PC-9 (cell line): Measurements from ENCODE around the gene SHROOM2. TPM values are rescaled to one million over a fixed set of nuclear protein-coding genes. Genes with fewer than 3 reads are reported as not detected.

Source experiments
- BruUV-seq: library from RNA; stranded (reverse); fragments of 400-500 nt; replicated peaks from 2 replicates; lab custom pipeline; 2021; lab: Mats Ljungman, UMichigan
- CTCF ChIA-PET: fragments of 300-600 bp; sonication (Branson Sonifier 250); formaldehyde crosslinking; loops from one replicate; lab custom pipeline; 2022; ENCODE audit warnings: antibody characterized with exemption; lab: Charles Lee
- POLR2A ChIA-PET: fragments of 300-600 bp; sonication (Branson Sonifier 250); formaldehyde crosslinking; loops from one replicate; lab custom pipeline; 2022; ENCODE audit warnings: antibody characterized with exemption; ENCODE audit not compliant: unreplicated experiment; lab: Charles Lee
- DNase-seq, 2 experiments: peaks; one replicate each; pipeline versions ENCODE4 v3.0.0 to v3.0.0-alpha.2; 2015 to 2022; ENCODE audit warnings: mixed read lengths in 1 of 2
- H2AFZ ChIP-seq: fragments of 200-600 bp; sonication (generic); 2 replicates; pipeline ENCODE4 v1.8.1; 2017; ENCODE audit warnings: antibody characterized with exemption
- H3F3A ChIP-seq: fragments of 200-600 bp; sonication (generic); 2 replicates; pipeline ENCODE4 v1.8.1; 2017; ENCODE audit warnings: antibody characterized with exemption, mild to moderate bottlenecking, low read depth; ENCODE audit not compliant: insufficient read depth
- H3K27ac ChIP-seq: fragments of 200-600 bp; sonication (generic); 2 replicates; pipeline ENCODE4 v1.6.1; 2016; ENCODE audit warnings: mixed run types
- H3K27me3 ChIP-seq: fragments of 200-600 bp; sonication (generic); 2 replicates; pipeline ENCODE4 v1.6.1; 2016; ENCODE audit warnings: low read depth, mixed run types; ENCODE audit not compliant: insufficient read depth
- H3K36me3 ChIP-seq: fragments of 200-600 bp; sonication (generic); 2 replicates; pipeline ENCODE4 v1.6.1; 2016; ENCODE audit warnings: low read depth, mixed run types
- H3K4me1 ChIP-seq: fragments of 200-600 bp; sonication (generic); replicated peaks from 2 replicates; pipeline ENCODE4 v1.6.1; 2016; ENCODE audit warnings: mixed run types; ENCODE audit not compliant: insufficient read depth
- H3K4me2 ChIP-seq: fragments of 200-600 bp; sonication (generic); 2 replicates; pipeline ENCODE4 v1.6.1; 2017; ENCODE audit warnings: mixed run types
- H3K4me3 ChIP-seq: fragments of 200-600 bp; sonication (generic); 2 replicates; pipeline ENCODE4 v1.6.1; 2016; ENCODE audit warnings: mixed run types
- H3K79me2 ChIP-seq: fragments of 200-600 bp; sonication (generic); 2 replicates; pipeline ENCODE4 v1.6.1; 2017; ENCODE audit warnings: low read depth, mixed run types
- H3K9me2 ChIP-seq: fragments of 200-600 bp; sonication (generic); 2 replicates; pipeline ENCODE4 v1.8.1; 2017; ENCODE audit warnings: mild to moderate bottlenecking; ENCODE audit not compliant: insufficient read depth
- H3K9me3 ChIP-seq: fragments of 200-600 bp; sonication (generic); 2 replicates; pipeline ENCODE4 v1.8.1; 2016; ENCODE audit warnings: low read depth; ENCODE audit not compliant: insufficient read depth
- H4K20me1 ChIP-seq: fragments of 200-600 bp; sonication (generic); 2 replicates; pipeline ENCODE4 v1.8.1; 2017; ENCODE audit not compliant: insufficient read depth
- EZH2 ChIP-seq: fragments of 200-600 bp; sonication (generic); IDR thresholded peaks from 2 replicates; pipeline ENCODE4 v1.8.0; 2017; ENCODE audit warnings: antibody characterized with exemption, low read depth
- intact Hi-C: fragments of 100-400 bp; cut with micrococcal nuclease; formaldehyde crosslinking; loops from one replicate; pipeline ENCODE4 v1.10.0; 2022; ENCODE audit not compliant: unreplicated experiment
- total RNA-seq: library from RNA; stranded (reverse); gene quantifications from 2 replicates; pipeline ENCODE4 v1.2.3, GENCODE V29; 2021
- TF ChIP-seq, protein P1 (sequence below): fragments of 200-600 bp; sonication (generic); conservative IDR thresholded peaks from 2 replicates; pipeline ENCODE4 v1.6.1; 2017; ENCODE audit warnings: mixed run types, antibody characterized with exemption, mild to moderate bottlenecking, moderate library complexity

Gene SHROOM2
- total RNA-seq, 1 experiment from 2014 or later: 0.17 TPM

DNA sequence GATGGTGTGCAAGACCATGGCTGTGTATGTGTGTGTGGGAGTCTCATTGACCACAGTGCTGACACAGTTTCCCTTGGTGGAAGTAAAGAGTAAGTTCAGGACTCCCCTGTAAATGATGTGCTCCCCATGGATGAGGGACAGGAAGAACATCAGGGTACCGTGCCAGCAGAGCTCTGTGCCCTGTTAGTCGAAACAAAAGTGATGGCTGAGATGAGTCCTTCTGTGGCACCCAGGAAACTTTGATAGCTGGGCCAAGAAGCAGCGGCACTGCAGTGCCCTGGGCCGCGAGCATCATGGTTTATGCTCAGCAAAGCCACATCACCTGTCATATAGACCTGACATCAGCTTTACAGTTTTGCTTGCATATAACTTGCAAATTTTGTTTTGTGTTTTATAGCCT is 119.5 kb downstream of the SHROOM2 start:
- intact Hi-C loops: no loop called here
- CTCF ChIA-PET: no interaction called here
- H3K27ac ChIP-seq: peak overlapping the region; percentile 96

DNA sequence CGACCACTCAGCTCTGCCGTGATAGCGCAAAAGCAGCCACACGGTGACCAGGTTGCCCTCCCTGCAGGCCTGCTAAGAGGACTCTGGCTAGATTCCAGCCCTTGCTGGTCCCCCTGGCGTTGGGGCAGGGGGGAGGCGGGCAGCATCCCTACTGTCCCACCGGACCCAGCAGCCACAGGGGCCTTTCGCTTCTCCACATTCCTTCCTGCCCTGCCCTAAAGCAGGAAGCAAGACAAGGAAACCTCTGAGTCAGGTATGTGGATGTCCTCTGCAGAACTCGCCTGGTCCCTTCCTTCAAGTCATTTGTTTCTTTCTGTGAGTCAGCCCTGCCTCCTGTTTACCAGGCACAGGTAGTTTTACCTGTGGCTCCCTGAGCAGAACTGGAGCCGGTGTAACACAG is 120.7 kb downstream of the SHROOM2 start:
- H3K4me2 ChIP-seq: peak overlapping the region; percentile 74
- CTCF ChIA-PET: no interaction called here
- no TSS peak for BruUV-seq
- peak overlapping the region; percentile 96 for H3K27ac ChIP-seq
- H3K27me3 ChIP-seq: no peaks in the 10 kb centered on the region
- H3F3A ChIP-seq: peaks cover 31% of the 10 kb centered on the region
- TF ChIP-seq, protein P1, sequence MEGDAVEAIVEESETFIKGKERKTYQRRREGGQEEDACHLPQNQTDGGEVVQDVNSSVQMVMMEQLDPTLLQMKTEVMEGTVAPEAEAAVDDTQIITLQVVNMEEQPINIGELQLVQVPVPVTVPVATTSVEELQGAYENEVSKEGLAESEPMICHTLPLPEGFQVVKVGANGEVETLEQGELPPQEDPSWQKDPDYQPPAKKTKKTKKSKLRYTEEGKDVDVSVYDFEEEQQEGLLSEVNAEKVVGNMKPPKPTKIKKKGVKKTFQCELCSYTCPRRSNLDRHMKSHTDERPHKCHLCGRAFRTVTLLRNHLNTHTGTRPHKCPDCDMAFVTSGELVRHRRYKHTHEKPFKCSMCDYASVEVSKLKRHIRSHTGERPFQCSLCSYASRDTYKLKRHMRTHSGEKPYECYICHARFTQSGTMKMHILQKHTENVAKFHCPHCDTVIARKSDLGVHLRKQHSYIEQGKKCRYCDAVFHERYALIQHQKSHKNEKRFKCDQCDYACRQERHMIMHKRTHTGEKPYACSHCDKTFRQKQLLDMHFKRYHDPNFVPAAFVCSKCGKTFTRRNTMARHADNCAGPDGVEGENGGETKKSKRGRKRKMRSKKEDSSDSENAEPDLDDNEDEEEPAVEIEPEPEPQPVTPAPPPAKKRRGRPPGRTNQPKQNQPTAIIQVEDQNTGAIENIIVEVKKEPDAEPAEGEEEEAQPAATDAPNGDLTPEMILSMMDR: no peak
- no peak for TF ChIP-seq EZH2
- peaks cover 68% of the 10 kb centered on the region for H3K4me1 ChIP-seq
- intact Hi-C loops: no loop called here
- peak; percentile 61 to 89 for DNase-seq
- H4K20me1 ChIP-seq: no peaks in the 10 kb centered on the region
- POLR2A ChIA-PET: no interaction called here
- H3K9me3 ChIP-seq: no peaks in the 10 kb centered on the region
- H3K36me3 ChIP-seq: no peaks in the 10 kb centered on the region
- no peak overlapping the region for H2AFZ ChIP-seq
- peak overlapping the region; percentile 44; the same call in 1 of the 2 replicates for H3K4me3 ChIP-seq
- no peaks in the 10 kb centered on the region for H3K9me2 ChIP-seq
- no peaks in the 10 kb centered on the region for H3K79me2 ChIP-seq

More for the DNA sequence above, 119.5 kb downstream of the SHROOM2 start:
- Histone ChIP-seq H3K79me2 (no peaks in the 10 kb centered on the region), H3K4me3 (no peak overlapping the region), H3K9me3 (no peaks in the 10 kb centered on the region), H3K9me2 (no peaks in the 10 kb centered on the region), H3K27me3 (no peaks in the 10 kb centered on the region), H3F3A (peaks cover 23% of the 10 kb centered on the region), H4K20me1 (no peaks in the 10 kb centered on the region), H2AFZ (no peak overlapping the region), H3K36me3 (no peaks in the 10 kb centered on the region), H3K4me2 (no peak overlapping the region), H3K4me1 (peaks cover 57% of the 10 kb centered on the region)
- TF ChIP-seq EZH2: no peak
- TF ChIP-seq, protein P1: no peak
- POLR2A ChIA-PET: no interaction called here
- DNase-seq: no peak
- no TSS peak for BruUV-seq

DNA sequence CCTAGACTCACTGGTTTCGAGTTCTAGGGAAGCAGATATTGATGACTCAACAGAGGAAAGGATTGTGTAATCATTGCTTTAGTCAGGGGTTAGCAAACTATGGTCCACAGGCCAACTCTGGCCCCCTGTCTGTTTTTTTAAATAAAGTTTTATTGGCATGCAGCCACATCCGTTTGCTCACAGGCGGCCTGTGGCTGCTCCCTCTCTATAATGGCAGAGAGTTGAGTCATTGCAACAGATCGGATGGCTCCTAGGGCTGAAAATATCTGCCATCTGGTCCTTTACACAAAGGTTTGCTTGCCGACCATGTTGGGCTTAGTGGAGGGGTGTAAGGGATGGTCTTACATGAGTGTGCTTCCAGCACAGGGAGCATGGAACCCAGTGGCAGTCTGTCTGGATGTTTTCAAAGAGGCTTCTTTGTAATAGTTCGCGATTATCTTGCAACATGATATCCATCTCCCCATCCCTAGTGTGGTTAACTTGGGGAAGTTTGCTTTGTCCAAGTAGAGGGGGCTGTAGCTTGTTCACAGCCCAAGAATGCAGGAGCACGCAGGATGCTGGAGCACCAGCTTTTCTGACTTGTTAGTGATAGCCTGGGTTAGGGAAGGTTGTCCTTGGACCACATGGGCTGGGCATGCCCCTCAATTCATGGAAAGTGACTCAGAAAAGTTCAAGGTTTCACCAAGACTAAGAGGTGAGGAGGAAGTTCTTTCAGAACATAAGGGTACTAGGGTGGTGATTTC is 121.6 kb downstream of the SHROOM2 start:
- Histone ChIP-seq H3K79me2 (no peaks in the 10 kb centered on the region), H3F3A (peaks cover 31% of the 10 kb centered on the region), H3K4me2 (peak overlapping the region; percentile 74), H3K27ac (peak overlapping the region; percentile 96), H3K9me2 (no peaks in the 10 kb centered on the region), H3K4me3 (peak overlapping the region; percentile 44; the same call in 1 of the 2 replicates), H3K9me3 (no peaks in the 10 kb centered on the region), H4K20me1 (no peaks in the 10 kb centered on the region), H3K36me3 (no peaks in the 10 kb centered on the region), H3K4me1 (peaks cover 72% of the 10 kb centered on the region), H2AFZ (no peak overlapping the region), H3K27me3 (no peaks in the 10 kb centered on the region)
- intact Hi-C loops: no loop called here
- peak in 1 of 2 experiments; percentile 63 for DNase-seq
- CTCF ChIA-PET: no interaction called here
- no peak for TF ChIP-seq EZH2
- TF ChIP-seq, protein P1: no peak
- no TSS peak for BruUV-seq
- POLR2A ChIA-PET: no interaction called here
